Endothelial cell of umbilical vein (primary cell): ENCODE measurements around the gene SENP2. TPM values are rescaled to one million over a fixed set of nuclear protein-coding genes. Genes with fewer than 3 reads are reported as not detected.
"Not testable (repeated sequence)": the region's sequence is repeated elsewhere in the genome, so short reads cannot be mapped to it uniquely, and the experiment has no call there.

ENCODE experiments used
- BruUV-seq: library from RNA; stranded (reverse); fragments of 400-500 nt; replicated peaks from 2 replicates; lab custom pipeline; 2021; lab: Mats Ljungman, UMichigan
- CTCF ChIA-PET: fragments of 300-600, 350-600 bp; sonication (Branson Sonifier 250); formaldehyde crosslinking; loops from one replicate; lab custom pipeline; 2021; ENCODE audit warnings: antibody characterized with exemption, inconsistent platforms; lab: Charles Lee
- POLR2A ChIA-PET: fragments of 300-600, 350-600 bp; sonication (Branson Sonifier 250); formaldehyde crosslinking; loops from one replicate; lab custom pipeline; 2021; ENCODE audit warnings: antibody characterized with exemption, inconsistent platforms; lab: Charles Lee
- DNase-seq: peaks from one replicate; pipeline ENCODE4 v3.0.0-alpha.2; 2011; ENCODE audit warnings: low read depth, low spot score
- FAIRE-seq: peaks from 2 replicates; lab custom pipeline; 2011; peaks lifted over from hg19 to GRCh38; lab: Jason Lieb, UNC
- H2AFZ ChIP-seq: 2 replicates; pipeline ENCODE4 v1.6.0; 2012; ENCODE audit warnings: low read depth, low read length, control low read depth, inconsistent platforms
- H3K27ac ChIP-seq: 2 replicates; pipeline ENCODE4 v1.5.1; 2011; ENCODE audit warnings: low read depth, mild to moderate bottlenecking, control low read depth, low read length, moderate library complexity; ENCODE audit not compliant: insufficient read depth
- H3K27me3 ChIP-seq, 2 experiments: 2 replicates each; pipeline versions ENCODE4 v1.6.0 to v1.6.1; 2011; ENCODE audit warnings: low read length in 2 of 2, mixed read lengths in 1 of 2; ENCODE audit not compliant: control insufficient read depth in 2 of 2, insufficient read depth in 2 of 2
- H3K36me3 ChIP-seq, 2 experiments: 2 replicates in 1 of 2; 3 replicates in 1 of 2; pipeline ENCODE4 v1.5.1; 2011; ENCODE audit warnings: low read length in 2 of 2, mild to moderate bottlenecking in 1 of 2, moderate library complexity in 1 of 2; ENCODE audit not compliant: control insufficient read depth in 2 of 2, insufficient read depth in 2 of 2; ENCODE audit errors: extremely low read depth in 1 of 2
- H3K4me1 ChIP-seq: 3 replicates; pipeline ENCODE4 v1.5.1; 2011; ENCODE audit warnings: mild to moderate bottlenecking, low read length; ENCODE audit not compliant: control insufficient read depth, insufficient read depth; ENCODE audit errors: extremely low read depth
- H3K4me2 ChIP-seq: 2 replicates; pipeline ENCODE4 v1.6.1; 2011; ENCODE audit warnings: low read length, control low read depth, mixed read lengths; ENCODE audit not compliant: insufficient read depth
- H3K4me3 ChIP-seq, 3 experiments: fragments of 200-600 bp in 1 of 3; sonication (generic), shearing (Covaris generic) in 1 of 3; replicated peaks in 1 of 3; 2 replicates each; pipeline ENCODE4 v1.5.1; 2011 to 2016; ENCODE audit warnings: control low read depth in 3 of 3, low read length in 3 of 3, mild to moderate bottlenecking in 2 of 3, inconsistent platforms in 1 of 3, low read depth in 1 of 3, moderate library complexity in 1 of 3; ENCODE audit not compliant: insufficient read depth in 1 of 3
- H3K79me2 ChIP-seq: 2 replicates; pipeline ENCODE4 v1.6.0; 2012; ENCODE audit warnings: low read length, inconsistent platforms; ENCODE audit not compliant: control insufficient read depth, insufficient read depth
- H3K9ac ChIP-seq: replicated peaks from 2 replicates; pipeline ENCODE3; 2011; ENCODE audit warnings: low read length, control low read depth; ENCODE audit not compliant: insufficient read depth; ENCODE audit errors: extremely low read depth
- H3K9me1 ChIP-seq: replicated peaks from 3 replicates; pipeline ENCODE4 v1.6.0; 2011; ENCODE audit warnings: mild to moderate bottlenecking, low read length; ENCODE audit not compliant: control insufficient read depth, insufficient read depth; ENCODE audit errors: extremely low read depth
- H3K9me3 ChIP-seq: replicated peaks from 2 replicates; pipeline ENCODE4 v1.5.1; 2012; ENCODE audit warnings: low read length, inconsistent platforms; ENCODE audit not compliant: control insufficient read depth, insufficient read depth
- H4K20me1 ChIP-seq: replicated peaks from 2 replicates; pipeline ENCODE3; 2011; ENCODE audit warnings: mild to moderate bottlenecking, low read length; ENCODE audit not compliant: control insufficient read depth, insufficient read depth; ENCODE audit errors: extremely low read depth
- EZH2 ChIP-seq: IDR thresholded peaks from 2 replicates; pipeline ENCODE4 v1.6.1; 2012; ENCODE audit warnings: borderline replicate concordance, low read depth, mild to moderate bottlenecking, moderate library complexity, low read length, inconsistent platforms; ENCODE audit not compliant: severe bottlenecking
- FOS ChIP-seq: IDR thresholded peaks from 2 replicates; pipeline ENCODE4 v1.6.1; 2011; ENCODE audit warnings: mild to moderate bottlenecking, low read length, moderate library complexity, borderline replicate concordance; ENCODE audit not compliant: insufficient read depth
- GATA2 ChIP-seq: IDR thresholded peaks from 2 replicates; pipeline ENCODE4 v1.7.0; 2011; ENCODE audit warnings: low read depth, mild to moderate bottlenecking, moderate library complexity, mixed read lengths, low read length; ENCODE audit not compliant: insufficient read length, insufficient read depth
- JUN ChIP-seq: IDR thresholded peaks from 2 replicates; pipeline ENCODE4 v1.6.1; 2011; ENCODE audit warnings: borderline replicate concordance, low read depth; ENCODE audit not compliant: insufficient read length, insufficient read depth
- POLR2A ChIP-seq: IDR thresholded peaks from 2 replicates; pipeline ENCODE4 v1.6.1; 2012; ENCODE audit warnings: low read depth, mild to moderate bottlenecking, control low read depth, low read length
- POLR2AphosphoS5 ChIP-seq: IDR thresholded peaks from 2 replicates; pipeline ENCODE4 v1.6.1; 2012; ENCODE audit warnings: low read depth, mild to moderate bottlenecking, control low read depth, low read length, moderate library complexity; ENCODE audit not compliant: insufficient read depth
- dilution Hi-C: fragments of 300-500 bp; cut with MboI; formaldehyde crosslinking; loops from one replicate; pipeline ENCODE4 v1.15.0; 2019; ENCODE audit warnings: low sequenced_read_pairs; ENCODE audit not compliant: extremely low pct_ligation_motif_present
- intact Hi-C: fragments of 100-400 bp; cut with micrococcal nuclease; formaldehyde crosslinking; loops from one replicate; pipeline ENCODE4 v1.10.0; 2022
- polyA plus RNA-seq, 4 experiments: library from polyadenylated mRNA; depleted of rRNA in 3 of 4; stranded (reverse) in 3 of 4; unstranded in 1 of 4; fragments of >200 nt; gene quantifications; 2 replicates each; pipeline versions ENCODE4 v1.2.1 to v1.2.3, GENCODE V29; 2011 to 2012; ENCODE audit warnings: missing spikeins in 1 of 4
- total RNA-seq: library from RNA; stranded (reverse); gene quantifications from 2 replicates; pipeline ENCODE4 v1.2.3, GENCODE V29; 2021
- TF ChIP-seq, protein P1 (sequence below): IDR thresholded peaks from 2 replicates; pipeline ENCODE4 v1.6.1; 2011; ENCODE audit not compliant: insufficient read depth, insufficient read length

Gene SENP2
- total and polyA plus RNA-seq, 2 donors (not counting 3 experiments of a cell fraction or from before 2014, with no cell fraction given): 3.8 to 40.4 TPM

DNA sequence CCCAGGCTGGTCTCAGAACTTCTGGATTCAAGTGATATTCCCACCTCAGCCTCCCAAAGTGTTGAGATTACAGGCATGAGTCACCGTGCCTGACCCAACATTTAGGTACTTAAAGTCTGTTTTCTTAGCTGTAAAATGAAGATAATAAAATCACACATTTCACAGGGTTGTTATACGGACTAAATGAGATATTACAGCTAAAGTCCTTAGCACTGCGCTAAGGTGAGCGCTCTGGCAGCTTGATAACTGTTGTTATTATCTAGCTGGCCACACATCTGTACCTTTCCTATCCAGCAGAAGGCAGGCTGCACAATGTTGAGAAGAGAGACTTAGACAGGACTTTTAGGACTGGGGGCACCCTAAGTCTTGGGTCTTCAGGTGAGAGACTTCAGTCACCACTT lies 31.0 kb upstream of the SENP2 start:
- Histone ChIP-seq H3K27me3 (no peaks in the 10 kb centered on the region), H4K20me1 (no peaks in the 10 kb centered on the region), H3K4me2 (no peak overlapping the region), H2AFZ (no peak overlapping the region), H3K27ac (no peak overlapping the region), H3K4me1 (peaks cover 2% of the 10 kb centered on the region), H3K9me1 (no peaks in the 10 kb centered on the region), H3K9me3 (no peaks in the 10 kb centered on the region), H3K4me3 (no peak overlapping the region), H3K9ac (no peak overlapping the region), H3K79me2 (no peaks in the 10 kb centered on the region), H3K36me3 (no peaks in the 10 kb centered on the region)
- ChIA-PET CTCF (interaction anchor here (0.8 to 1.3 kb wide), 2 partner anchors 21 to 94 kb away, joined by 3 to 7 read pairs; no protein-coding TSS in a partner anchor), POLR2A (no interaction called here)
- dilution Hi-C loops (no loop called here), intact Hi-C loops (no loop called here)
- no TSS peak for BruUV-seq
- DNase-seq (no peak), FAIRE-seq (no peak)
- TF ChIP-seq EZH2 (no peak), POLR2AphosphoS5 (no peak), POLR2A (no peak), FOS (no peak), JUN (no peak), GATA2 (no peak)

DNA sequence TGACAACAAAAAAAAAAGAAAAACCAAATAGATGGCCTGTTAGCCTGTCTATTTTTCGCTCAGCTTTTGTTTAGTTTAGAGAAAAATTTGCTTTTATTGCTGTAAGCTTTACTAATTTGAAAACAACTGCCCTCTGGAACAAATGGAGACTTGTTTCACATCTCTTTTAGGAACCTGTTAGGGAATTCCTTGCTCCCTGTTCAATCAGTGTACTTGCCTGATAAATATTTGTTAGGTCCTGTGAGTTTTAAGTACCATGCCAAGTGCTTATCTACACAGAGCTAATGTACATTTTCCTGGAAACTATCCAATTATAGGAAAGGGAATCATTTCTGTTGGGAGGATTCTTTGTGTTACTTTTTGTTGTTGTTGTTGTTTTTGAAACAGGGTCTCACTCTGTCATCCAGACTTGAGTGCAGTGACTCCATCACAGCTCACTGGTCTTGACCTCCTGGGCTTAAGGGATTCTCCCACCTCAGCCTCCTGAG lies 30.2 kb upstream of the SENP2 start:
- ChIA-PET CTCF (interaction anchor here (0.8 kb wide), 1 partner anchor 20 kb away, joined by 3 read pairs; no protein-coding TSS in a partner anchor), POLR2A (no interaction called here)
- Histone ChIP-seq H3K27ac (no peak overlapping the region), H3K79me2 (no peaks in the 10 kb centered on the region), H3K9me1 (no peaks in the 10 kb centered on the region), H2AFZ (no peak overlapping the region), H3K36me3 (no peaks in the 10 kb centered on the region), H3K4me3 (no peak overlapping the region), H4K20me1 (no peaks in the 10 kb centered on the region), H3K4me2 (no peak overlapping the region), H3K9me3 (no peaks in the 10 kb centered on the region), H3K4me1 (peaks cover 2% of the 10 kb centered on the region), H3K27me3 (peaks cover 0 to 1% of the 10 kb centered on the region in 2 experiments), H3K9ac (no peak overlapping the region)
- BruUV-seq: no TSS peak
- no peak for FAIRE-seq
- DNase-seq: no peak
- intact Hi-C loops (no loop called here), dilution Hi-C loops (no loop called here)
- no peak for TF ChIP-seq EZH2
- no peak for TF ChIP-seq GATA2
- no peak for TF ChIP-seq POLR2AphosphoS5
- TF ChIP-seq, protein P1, sequence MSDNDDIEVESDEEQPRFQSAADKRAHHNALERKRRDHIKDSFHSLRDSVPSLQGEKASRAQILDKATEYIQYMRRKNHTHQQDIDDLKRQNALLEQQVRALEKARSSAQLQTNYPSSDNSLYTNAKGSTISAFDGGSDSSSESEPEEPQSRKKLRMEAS: no peak
- TF ChIP-seq JUN: no peak
- TF ChIP-seq FOS: no peak

DNA sequence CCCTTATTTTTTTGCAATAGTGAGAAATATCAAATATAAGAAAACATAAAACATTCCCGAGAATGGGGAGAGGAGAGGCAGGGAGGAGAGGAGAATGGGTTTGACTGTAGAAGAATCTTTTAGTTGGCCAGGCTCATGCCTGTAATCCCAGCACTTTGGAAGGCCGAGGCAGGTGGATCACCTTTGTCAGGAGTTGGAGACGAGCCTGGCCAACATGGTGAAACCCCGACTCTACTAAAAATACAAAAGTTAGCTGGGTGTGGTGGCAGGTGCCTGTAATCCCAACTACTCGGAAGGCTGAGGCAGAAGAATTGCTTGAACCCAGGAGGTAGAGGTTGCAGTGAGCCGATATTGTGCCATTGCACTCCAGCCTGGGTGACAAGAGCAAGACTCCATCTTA lies 29.5 kb upstream of the SENP2 start:
- H3K9ac ChIP-seq, H2AFZ ChIP-seq, H4K20me1 ChIP-seq, H3K9me1 ChIP-seq, intact Hi-C loops, H3K27ac ChIP-seq, dilution Hi-C loops, H3K79me2 ChIP-seq, H3K9me3 ChIP-seq, POLR2A ChIA-PET, H3K4me1 ChIP-seq, H3K4me3 ChIP-seq, DNase-seq, H3K4me2 ChIP-seq, H3K36me3 ChIP-seq, FAIRE-seq, BruUV-seq, H3K27me3 ChIP-seq: not testable (repeated sequence)
- CTCF ChIA-PET: interaction anchor here (4.3 kb wide), 1 partner anchor 96 kb away, joined by 133 read pairs; no protein-coding TSS in a partner anchor
